Esophagus squamous epithelium (tissue), 5 donors: ENCODE data around the gene UBAC2. TPM values are rescaled to one million over a fixed set of nuclear protein-coding genes. Genes with fewer than 3 reads are reported as not detected.

ENCODE experiments used
- DNase-seq: peaks from one replicate; lab custom pipeline; 2025; lab: John Stamatoyannopoulos, UW
- H3K27ac ChIP-seq, 4 donors: fragments of 200-600 bp; sonication (generic); one replicate each; pipeline ENCODE4 v1.5.1; 2016 to 2019; ENCODE audit warnings: mild to moderate bottlenecking in 1 of 4
- H3K27me3 ChIP-seq, 4 donors: fragments of 200-600 bp; sonication (generic); 1 replicate in 3 of 4; 2 replicates in 1 of 4; pipeline versions ENCODE4 v1.5.1 to v1.6.0; 2017 to 2021; ENCODE audit warnings: antibody characterized with exemption in 1 of 4
- H3K36me3 ChIP-seq, 3 donors: fragments of 200-600 bp; sonication (generic); one replicate each; pipeline ENCODE4 v1.5.1; 2016 to 2019
- H3K4me1 ChIP-seq, 3 donors: fragments of 200-600 bp; sonication (generic); one replicate each; pipeline ENCODE4 v1.5.1; 2017 to 2019
- H3K4me3 ChIP-seq, 4 donors: fragments of 200-600 bp; sonication (generic); 1 replicate in 3 of 4; 2 replicates in 1 of 4; pipeline ENCODE4 v1.5.1; 2016 to 2019; ENCODE audit warnings: mild to moderate bottlenecking in 2 of 4, moderate library complexity in 1 of 4
- H3K9me3 ChIP-seq, 3 donors: fragments of 200-600 bp; sonication (generic); one replicate each; pipeline ENCODE4 v1.5.1; 2016 to 2019
- CTCF ChIP-seq, 6 experiments: fragments of 450-650 bp in 4 of 6; fragments of 200-600 bp in 2 of 6; sonication (generic) in 2 of 6; IDR thresholded peaks; one replicate each; pipeline ENCODE4 v1.5.1; 2016 to 2019; ENCODE audit warnings: antibody characterized with exemption in 6 of 6, mild to moderate bottlenecking in 4 of 6, moderate library complexity in 4 of 6
- POLR2A ChIP-seq, 4 donors: fragments of 450-650 bp; IDR thresholded peaks; one replicate each; pipeline ENCODE4 v1.6.1; 2017; ENCODE audit warnings: antibody characterized with exemption in 4 of 4, mild to moderate bottlenecking in 4 of 4, moderate library complexity in 3 of 4
- WGBS, 2 donors: methylation state at CpG; one replicate each; pipeline ENCODE4 v1.1.5; 2018; 5-methylcytosine and 5-hydroxymethylcytosine counted together
- intact Hi-C: fragments of 100-400 bp; cut with DNase I; formaldehyde crosslinking; loops from one replicate; pipeline ENCODE4 v1.15.0; 2022
- total RNA-seq, 4 donors: library from RNA; depleted of rRNA; stranded (reverse); fragments of >200 nt; gene quantifications; one replicate each; pipeline ENCODE4 v1.1.0, GENCODE V29; 2016
- donor health status: DM: yes; HTN: yes; CAD: no.

Gene UBAC2
- total RNA-seq, 4 donors from 2014 or later, result 60.8 to 84.6 (median 75.0) TPM

GRCh38 chr13:99299256-99299919, 98.7 kb downstream of the UBAC2 start:
- Histone ChIP-seq H3K27ac (no peak overlapping the region), H3K27me3 (no peaks in the 10 kb centered on the region), H3K4me1 (peaks cover 0 to 15% (median 0%) of the 10 kb centered on the region in 3 donors), H3K36me3 (peaks cover 0 to 14% (median 0%) of the 10 kb centered on the region in 3 donors), H3K4me3 (no peak overlapping the region), H3K9me3 (no peaks in the 10 kb centered on the region)
- intact Hi-C loops, result no loop called here
- TF ChIP-seq CTCF (IDR thresholded peaks at IDR 0.05) (no peak), POLR2A (IDR thresholded peaks at IDR 0.05) (no peak)
- DNase-seq, result no peak
- WGBS, 2 donors, result 75 to 90% methylated on average over 4 of the region's 4 CpGs

GRCh38 chr13:99299920-99300341, 99.3 kb downstream of the UBAC2 start:
- Histone ChIP-seq H3K4me1 (peaks cover 0 to 11% (median 0%) of the 10 kb centered on the region in 3 donors), H3K27me3 (no peaks in the 10 kb centered on the region), H3K27ac (no peak overlapping the region), H3K9me3 (no peaks in the 10 kb centered on the region), H3K36me3 (peaks cover 0 to 14% (median 0%) of the 10 kb centered on the region in 3 donors), H3K4me3 (no peak overlapping the region)
- 75 to 78% methylated on average over 4 of the region's 4 CpGs for WGBS, 2 donors
- TF ChIP-seq CTCF (IDR thresholded peaks at IDR 0.05) (no peak), POLR2A (IDR thresholded peaks at IDR 0.05) (no peak)
- no peak for DNase-seq
- intact Hi-C loops, result no loop called here

DNA sequence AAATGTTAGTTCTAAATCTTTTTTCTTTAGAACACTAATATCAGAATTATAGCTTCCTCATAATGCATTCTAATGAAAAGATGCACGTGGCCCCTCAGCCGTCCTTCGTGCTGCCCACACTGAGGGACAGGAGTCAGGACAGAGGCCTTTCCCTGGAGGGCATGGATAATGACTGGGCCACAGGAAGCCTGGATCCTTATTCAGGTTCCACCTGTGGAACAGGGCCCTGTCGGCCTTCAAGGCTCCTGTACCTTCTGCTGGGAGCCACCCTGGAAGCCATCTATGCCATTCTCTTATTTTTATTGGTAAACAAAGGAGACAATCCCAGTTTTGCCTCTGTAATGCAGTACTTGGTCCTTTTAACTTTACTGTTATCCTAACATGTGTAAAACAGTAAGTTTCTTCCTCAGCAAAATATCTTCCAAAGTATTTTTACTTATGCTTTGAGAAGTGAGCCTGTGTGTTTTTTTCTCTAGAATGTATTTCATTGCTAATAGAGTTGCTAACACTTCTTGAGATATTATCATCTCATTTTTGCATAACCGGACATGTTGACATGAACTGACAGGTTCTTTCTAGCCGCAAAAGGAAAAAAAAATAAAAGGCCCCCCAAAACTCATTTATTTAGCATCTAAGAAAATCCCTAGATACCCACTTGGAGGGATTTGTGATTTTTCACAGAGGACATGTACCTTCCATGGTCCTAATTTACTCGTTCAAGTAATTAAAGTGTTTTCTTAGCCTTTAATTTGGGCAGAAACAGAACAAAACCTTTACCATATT, 100.6 kb downstream of the UBAC2 start:
- peaks cover 0 to 14% (median 0%) of the 10 kb centered on the region in 3 donors for H3K36me3 ChIP-seq
- no peaks in the 10 kb centered on the region for H3K27me3 ChIP-seq
- intact Hi-C loops, result no loop called here
- H3K9me3 ChIP-seq, result no peaks in the 10 kb centered on the region
- TF ChIP-seq CTCF (IDR thresholded peaks at IDR 0.05), result no peak
- DNase-seq, result no peak
- 76 to 83% methylated on average over 7 of the region's 7 CpGs for WGBS, 2 donors
- H3K27ac ChIP-seq, result peak overlapping the region; percentile 22 to 36 (median 30)
- H3K4me1 ChIP-seq, result peaks cover 0 to 8% (median 0%) of the 10 kb centered on the region in 3 donors
- no peak overlapping the region for H3K4me3 ChIP-seq

- 79 to 94% methylated on average over 1 of the region's 1 CpG for WGBS, 2 donors
- Histone ChIP-seq H3K36me3 (peaks cover 0 to 14% (median 0%) of the 10 kb centered on the region in 3 donors), H3K27ac (peak overlapping the region in 3 of 4 donors; percentile 18 to 72 (median 22)), H3K27me3 (no peaks in the 10 kb centered on the region), H3K9me3 (no peaks in the 10 kb centered on the region), H3K4me1 (peaks cover 0 to 17% (median 0%) of the 10 kb centered on the region in 3 donors), H3K4me3 (no peak overlapping the region)
- no peak for DNase-seq
- TF ChIP-seq POLR2A (IDR thresholded peaks at IDR 0.05) (no peak), CTCF (IDR thresholded peaks at IDR 0.05) (no peak)
- intact Hi-C loops, result no loop called here
Observed at GRCh38 chr13:99301913-99302636, 101.4 kb downstream of the UBAC2 start.
